ENCODE data around the gene KLHL30. TPM values are rescaled to one million over a fixed set of nuclear protein-coding genes. Genes with fewer than 3 reads are reported as not detected.

KLHL30 gene
- total RNA-seq, 4 donors from 2014 or later: 0.13 to 0.64 (median 0.34) TPM

GRCh38 chr2:238102865-238103264, 35.6 kb upstream of the KLHL30 start:
- H3K4me3 ChIP-seq (ENCODE audit: low read depth, poor library complexity, severe bottlenecking): no peak overlapping the region
- TF ChIP-seq CTCF (IDR thresholded peaks at IDR 0.05) (no peak), POLR2A (IDR thresholded peaks at IDR 0.05) (no peak)
- peak in 1 of 2 donors; percentile 29 for DNase-seq (ENCODE audit: low spot score in 2 of 2)
- intact Hi-C loops (cut with DNase I; ENCODE audit: low total_unique reads): no loop called here
- 86 to 89% methylated on average over 10 of the region's 10 CpGs for WGBS, 2 donors

GRCh38 chr2:238103465-238104225, 34.8 kb upstream of the KLHL30 start:
- intact Hi-C loops (cut with DNase I; ENCODE audit: low total_unique reads): no loop called here
- WGBS, 2 donors: 93 to 95% methylated on average over 16 of the region's 18 CpGs
- no peak for TF ChIP-seq POLR2A (IDR thresholded peaks at IDR 0.05)
- no peak for TF ChIP-seq CTCF (IDR thresholded peaks at IDR 0.05)
- no peak overlapping the region for H3K4me3 ChIP-seq (ENCODE audit: low read depth, poor library complexity, severe bottlenecking)
- peak in 1 of 2 donors; percentile 77 for DNase-seq (ENCODE audit: low spot score in 2 of 2)

GRCh38 chr2:238104226-238104690, 34.2 kb upstream of the KLHL30 start:
- 81% methylated on average over 10 to 14 of the region's 14 CpGs for WGBS, 2 donors
- no peak overlapping the region for H3K4me3 ChIP-seq (ENCODE audit: low read depth, poor library complexity, severe bottlenecking)
- no peak for DNase-seq (ENCODE audit: low spot score in 2 of 2)
- intact Hi-C loops (cut with DNase I; ENCODE audit: low total_unique reads): no loop called here
- TF ChIP-seq POLR2A (IDR thresholded peaks at IDR 0.05): no peak
- no peak for TF ChIP-seq CTCF (IDR thresholded peaks at IDR 0.05)

GRCh38 chr2:238104691-238105371, 33.6 kb upstream of the KLHL30 start:
- no peak overlapping the region for H3K4me3 ChIP-seq (ENCODE audit: low read depth, poor library complexity, severe bottlenecking)
- peak in 1 of 2 donors; percentile 68 for DNase-seq (ENCODE audit: low spot score in 2 of 2)
- no peak for TF ChIP-seq POLR2A (IDR thresholded peaks at IDR 0.05)
- no peak for TF ChIP-seq CTCF (IDR thresholded peaks at IDR 0.05)
- WGBS, 2 donors: 87% methylated on average over 21 of the region's 21 CpGs
- intact Hi-C loops (cut with DNase I; ENCODE audit: low total_unique reads): no loop called here

- H3K4me3 ChIP-seq (ENCODE audit: low read depth, poor library complexity, severe bottlenecking): no peak overlapping the region
- no peak for TF ChIP-seq CTCF (IDR thresholded peaks at IDR 0.05)
- TF ChIP-seq POLR2A (IDR thresholded peaks at IDR 0.05): no peak
- DNase-seq (ENCODE audit: low spot score in 2 of 2): no peak
- 80 to 83% methylated on average over 27 to 28 of the region's 28 CpGs for WGBS, 2 donors
- intact Hi-C loops (cut with DNase I; ENCODE audit: low total_unique reads): no loop called here
Measured at GRCh38 chr2:238105506-238106338, 32.7 kb upstream of the KLHL30 start.
